HEK293 (cell line): ENCODE data around the gene ACSBG1.

Experiments used
- CTCF ChIP-seq: fragments of 450-650 bp; formaldehyde crosslinking; IDR thresholded peaks from 2 replicates; pipeline ENCODE4 v1.5.1; 2016; ENCODE audit warnings: missing biosample characterization, missing genetic modification characterization
- GLI4 ChIP-seq: fragments of 450-650 bp; formaldehyde crosslinking; IDR thresholded peaks from 2 replicates; pipeline ENCODE4 v1.5.1; 2016; ENCODE audit warnings: missing biosample characterization, missing genetic modification characterization
- HOXC10 ChIP-seq: sonication (generic); formaldehyde crosslinking; IDR thresholded peaks from 2 replicates; pipeline ENCODE4 v1.8.1; 2023; ENCODE audit warnings: mild to moderate bottlenecking, missing genetic modification reagents
- IKZF3 ChIP-seq: fragments of 450-650 bp; IDR thresholded peaks from 2 replicates; pipeline ENCODE4 v1.5.0; 2018; ENCODE audit warnings: missing biosample characterization, mild to moderate bottlenecking, missing genetic modification characterization, moderate library complexity
- KLF17 ChIP-seq: fragments of 450-650 bp; formaldehyde crosslinking; IDR thresholded peaks from 2 replicates; pipeline ENCODE4 v1.5.1; 2016; ENCODE audit warnings: missing biosample characterization, missing genetic modification characterization
- PRDM10 ChIP-seq: fragments of 450-650 bp; formaldehyde crosslinking; IDR thresholded peaks from 2 replicates; pipeline ENCODE4 v1.5.1; 2016; ENCODE audit warnings: missing biosample characterization, missing genetic modification characterization
- PRDM2 ChIP-seq: fragments of 450-650 bp; formaldehyde crosslinking; IDR thresholded peaks from 2 replicates; pipeline ENCODE4 v1.5.1; 2016; ENCODE audit warnings: missing biosample characterization, missing genetic modification characterization, borderline replicate concordance
- WT1 ChIP-seq: fragments of 450-650 bp; formaldehyde crosslinking; IDR thresholded peaks from 2 replicates; pipeline ENCODE4 v1.5.1; 2016; ENCODE audit warnings: missing biosample characterization, missing genetic modification characterization
- ZBTB17 ChIP-seq: fragments of 450-650 bp; formaldehyde crosslinking; IDR thresholded peaks from 2 replicates; pipeline ENCODE4 v1.5.1; 2016; ENCODE audit warnings: missing biosample characterization, missing genetic modification characterization
- ZBTB21 ChIP-seq: fragments of 450-650 bp; formaldehyde crosslinking; IDR thresholded peaks from 2 replicates; pipeline ENCODE4 v1.5.1; 2017; ENCODE audit warnings: missing biosample characterization, missing genetic modification characterization
- ZBTB49 ChIP-seq: fragments of 450-650 bp; formaldehyde crosslinking; IDR thresholded peaks from 2 replicates; pipeline ENCODE4 v1.5.1; 2016; ENCODE audit warnings: missing biosample characterization, missing genetic modification characterization, low read depth
- ZNF10 ChIP-seq: fragments of 450-650 bp; formaldehyde crosslinking; IDR thresholded peaks from 2 replicates; pipeline ENCODE4 v1.5.1; 2017; ENCODE audit warnings: missing biosample characterization, missing genetic modification characterization
- ZNF133 ChIP-seq: fragments of 450-650 bp; formaldehyde crosslinking; IDR thresholded peaks from 2 replicates; pipeline ENCODE4 v1.5.1; 2016; ENCODE audit warnings: missing biosample characterization, missing genetic modification characterization
- ZNF169 ChIP-seq: fragments of 450-650 bp; formaldehyde crosslinking; IDR thresholded peaks from 2 replicates; pipeline ENCODE4 v1.5.1; 2016; ENCODE audit warnings: missing biosample characterization, missing genetic modification characterization
- ZNF175 ChIP-seq: fragments of 450-650 bp; formaldehyde crosslinking; IDR thresholded peaks from 2 replicates; pipeline ENCODE4 v1.5.1; 2016; ENCODE audit warnings: missing biosample characterization, missing genetic modification characterization
- ZNF221 ChIP-seq: fragments of 450-650 bp; formaldehyde crosslinking; IDR thresholded peaks from 2 replicates; pipeline ENCODE4 v1.5.1; 2017; ENCODE audit warnings: missing biosample characterization, missing genetic modification characterization, borderline replicate concordance
- ZNF248 ChIP-seq: fragments of 450-650 bp; formaldehyde crosslinking; IDR thresholded peaks from 2 replicates; pipeline ENCODE4 v1.5.1; 2017; ENCODE audit warnings: missing biosample characterization, missing genetic modification characterization
- ZNF302 ChIP-seq: fragments of 450-650 bp; formaldehyde crosslinking; IDR thresholded peaks from 2 replicates; pipeline ENCODE4 v1.5.1; 2016; ENCODE audit warnings: missing biosample characterization, missing genetic modification characterization, low read depth
- ZNF366 ChIP-seq: fragments of 450-650 bp; formaldehyde crosslinking; conservative IDR thresholded peaks from 2 replicates; pipeline ENCODE4 v1.5.1; 2016; ENCODE audit warnings: missing biosample characterization, missing genetic modification characterization
- ZNF473 ChIP-seq: fragments of 450-650 bp; formaldehyde crosslinking; IDR thresholded peaks from 2 replicates; pipeline ENCODE4 v1.5.1; 2017; ENCODE audit warnings: missing biosample characterization, missing genetic modification characterization
- ZNF510 ChIP-seq: fragments of 450-650 bp; formaldehyde crosslinking; IDR thresholded peaks from 2 replicates; pipeline ENCODE4 v1.5.1; 2018; ENCODE audit warnings: mild to moderate bottlenecking, missing genetic modification characterization, missing biosample characterization; ENCODE audit not compliant: insufficient replicate concordance
- ZNF530 ChIP-seq: fragments of 450-650 bp; formaldehyde crosslinking; IDR thresholded peaks from 2 replicates; pipeline ENCODE4 v1.5.1; 2016; ENCODE audit warnings: low read depth, missing biosample characterization, missing genetic modification characterization
- ZNF777 ChIP-seq: fragments of 450-650 bp; formaldehyde crosslinking; IDR thresholded peaks from 2 replicates; pipeline ENCODE4 v1.5.1; 2017; ENCODE audit warnings: missing biosample characterization, missing genetic modification characterization, borderline replicate concordance
- ZXDB ChIP-seq: fragments of 450-650 bp; formaldehyde crosslinking; IDR thresholded peaks from 2 replicates; pipeline ENCODE4 v1.5.1; 2016; ENCODE audit warnings: missing biosample characterization, missing genetic modification characterization

The ACSBG1 gene

GRCh38 chr15:78195735-78196201 lies 38.6 kb downstream of the ACSBG1 start (continued):
- TF ChIP-seq PRDM2 (tag by site-specific recombination) = no peak
- no peak for TF ChIP-seq ZNF530 (tag by site-specific recombination)
- TF ChIP-seq ZXDB (tag by site-specific recombination) = no peak
- TF ChIP-seq ZNF510 (tag by site-specific recombination) = no peak
- TF ChIP-seq CTCF (tag by site-specific recombination) = peak; percentile 83
- TF ChIP-seq ZNF302 (tag by site-specific recombination) = no peak
- TF ChIP-seq ZNF169 (tag by site-specific recombination) = no peak
- TF ChIP-seq ZNF133 (tag by site-specific recombination) = no peak
- no peak for TF ChIP-seq ZBTB21 (tag by site-specific recombination)
- TF ChIP-seq ZNF248 = no peak
- no peak for TF ChIP-seq ZNF473 (tag by site-specific recombination)
- no peak for TF ChIP-seq WT1 (tag by site-specific recombination)
- no peak for TF ChIP-seq HOXC10
- 0 out of 2 replicates have a peak, but pooled peaks have one; percentile 19 for TF ChIP-seq ZNF10
- no peak for TF ChIP-seq ZNF777
- 0 out of 2 replicates have a peak, but pooled peaks have one; percentile 31 for TF ChIP-seq ZNF366 (tag by site-specific recombination)
- no peak for TF ChIP-seq ZNF175 (tag by site-specific recombination)
- no peak for TF ChIP-seq KLF17 (tag by site-specific recombination)
- TF ChIP-seq PRDM10 = no peak
- TF ChIP-seq GLI4 (tag by site-specific recombination) = no peak
- 0 out of 2 replicates have a peak, but pooled peaks have one; percentile 13 for TF ChIP-seq ZBTB17
- TF ChIP-seq ZNF221 (tag by site-specific recombination) = no peak
- no peak for TF ChIP-seq ZBTB49 (tag by site-specific recombination)
- TF ChIP-seq IKZF3 (tag by site-specific recombination) = peak; percentile 37; the same call in 1 of the 2 replicates
